ENCODE results near the gene NYNRIN. TPM values are rescaled to one million over a fixed set of nuclear protein-coding genes. Genes with fewer than 3 reads are reported as not detected.

The NYNRIN gene
- total RNA-seq, 2 experiments from 2014 or later = 0.02 TPM; not detected in 1

DNA sequence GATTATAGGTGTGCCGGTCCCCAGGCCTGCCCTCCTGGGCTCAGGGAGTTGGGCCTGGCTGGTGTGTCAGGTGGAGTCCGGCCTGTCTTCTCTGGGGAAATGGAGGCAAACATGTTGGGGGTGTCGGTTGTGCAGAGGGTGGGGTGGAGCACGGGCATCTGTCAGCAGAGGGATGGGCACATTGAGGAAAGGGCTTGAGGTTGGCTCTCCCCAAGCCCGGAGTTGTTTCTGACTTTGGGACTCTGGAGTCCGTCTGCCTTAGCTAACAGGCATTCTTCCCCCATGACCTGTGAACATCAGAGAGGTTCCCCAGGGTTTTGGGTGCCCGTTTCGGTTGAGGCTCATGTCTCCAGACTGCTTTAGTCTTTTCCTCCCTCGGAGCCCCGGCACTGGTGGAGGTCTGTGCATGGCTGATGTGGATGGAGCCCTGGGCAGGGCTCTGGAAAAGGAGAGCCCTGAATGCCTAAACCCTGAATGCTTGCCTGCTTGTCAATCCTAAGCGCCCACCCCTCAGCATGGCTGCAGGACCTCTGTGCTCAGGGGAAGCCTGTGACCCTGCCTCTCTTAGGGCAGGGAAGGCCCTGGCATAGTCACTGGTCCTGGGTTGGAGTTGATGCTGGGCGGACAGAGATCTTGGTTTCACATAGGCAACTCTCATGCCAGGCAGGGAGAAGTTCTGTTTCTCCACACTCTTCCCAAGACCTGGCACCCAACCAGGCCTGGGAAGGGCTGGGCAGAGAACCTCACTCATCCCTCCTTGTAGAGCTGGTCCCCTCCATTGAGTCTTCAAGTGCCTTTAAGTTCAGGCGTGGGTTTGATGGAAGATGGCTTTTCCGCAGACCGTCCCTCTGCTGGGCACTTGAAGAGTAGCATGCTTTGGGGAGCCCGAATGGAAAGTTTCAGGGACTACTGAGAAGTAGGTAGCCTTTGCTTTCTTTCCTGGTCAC, 12.9 kb downstream of the NYNRIN start:
- no peak overlapping the region for H3K4me3 Mint-ChIP-seq
- intact Hi-C loops (cut with micrococcal nuclease) = loop anchor here (1.0 kb wide), 1 partner anchor 46 kb away; no protein-coding TSS in a partner anchor

DNA sequence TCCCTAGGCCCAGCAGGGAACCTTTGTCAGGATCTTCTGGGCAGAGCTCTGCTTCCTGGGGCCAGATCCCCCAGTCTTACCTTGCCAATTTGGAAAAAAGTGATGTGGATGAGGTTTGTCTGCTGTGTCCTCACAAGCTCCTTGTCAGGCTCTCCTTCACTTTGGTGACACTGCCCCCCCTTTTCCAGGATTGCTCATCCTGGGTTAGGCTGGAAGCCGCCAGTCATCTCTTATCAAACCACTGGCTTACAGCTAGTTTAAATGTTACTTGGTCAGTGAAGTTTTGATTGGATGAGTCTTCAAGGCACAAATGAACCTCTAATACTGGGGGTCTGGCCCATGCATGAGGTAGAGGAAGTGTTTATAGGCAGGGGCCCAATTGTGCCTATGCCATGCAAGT, 15.3 kb downstream of the NYNRIN start:
- no peak overlapping the region for H3K27ac Mint-ChIP-seq
- no peak for DNase-seq
- no peaks in the 10 kb centered on the region for H3K36me3 Mint-ChIP-seq (ENCODE audit: low read depth)
- H3K9me3 Mint-ChIP-seq = no peaks in the 10 kb centered on the region
- H3K27me3 Mint-ChIP-seq (ENCODE audit: low read depth) = no peaks in the 10 kb centered on the region
- H3K4me3 Mint-ChIP-seq = no peak overlapping the region
- CTCF ChIA-PET = interaction anchor here (0.6 to 2.8 kb wide), 5 partner anchors 17 to 383 kb away, joined by 3 to 11 read pairs (median 6); partner anchors contain the start of gene CIDEB
- intact Hi-C loops (cut with micrococcal nuclease) = no loop called here
- no peaks in the 10 kb centered on the region for H3K4me1 Mint-ChIP-seq (ENCODE audit: low read depth)

More for the DNA sequence above, 12.9 kb downstream of the NYNRIN start:
- no peaks in the 10 kb centered on the region for H3K9me3 Mint-ChIP-seq
- H3K4me1 Mint-ChIP-seq (ENCODE audit: low read depth) = no peaks in the 10 kb centered on the region
- no peaks in the 10 kb centered on the region for H3K27me3 Mint-ChIP-seq (ENCODE audit: low read depth)
- H3K27ac Mint-ChIP-seq = no peak overlapping the region
- no peaks in the 10 kb centered on the region for H3K36me3 Mint-ChIP-seq (ENCODE audit: low read depth)
- CTCF ChIA-PET = interaction anchor here (0.8 to 3.3 kb wide), 6 partner anchors 11 to 78 kb away, joined by 3 to 16 read pairs (median 4); no protein-coding TSS in a partner anchor
- peak; percentile 40 for DNase-seq

DNA sequence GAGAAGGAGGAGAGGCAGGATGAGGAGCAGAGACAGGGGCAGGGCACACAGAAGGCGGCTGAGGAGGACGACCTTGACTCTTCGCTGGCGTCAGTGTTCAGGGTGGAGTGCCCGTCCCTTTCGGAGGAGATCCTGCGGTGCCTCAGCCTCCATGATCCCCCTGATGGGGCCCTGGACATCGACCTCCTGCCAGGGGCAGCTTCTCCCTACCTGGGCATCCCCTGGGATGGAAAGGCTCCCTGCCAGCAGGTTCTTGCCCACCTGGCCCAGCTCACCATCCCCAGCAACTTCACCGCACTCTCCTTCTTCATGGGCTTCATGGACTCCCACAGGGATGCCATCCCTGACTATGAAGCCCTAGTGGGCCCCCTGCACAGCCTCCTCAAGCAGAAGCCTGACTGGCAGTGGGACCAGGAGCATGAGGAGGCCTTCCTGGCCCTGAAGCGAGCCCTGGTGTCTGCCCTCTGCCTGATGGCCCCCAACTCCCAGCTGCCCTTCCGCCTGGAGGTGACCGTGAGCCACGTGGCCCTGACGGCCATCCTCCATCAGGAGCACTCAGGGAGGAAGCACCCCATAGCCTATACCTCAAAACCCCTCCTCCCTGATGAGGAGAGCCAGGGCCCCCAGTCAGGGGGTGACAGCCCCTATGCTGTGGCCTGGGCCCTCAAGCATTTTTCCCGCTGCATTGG, 16.1 kb downstream of the NYNRIN start:
- no peaks in the 10 kb centered on the region for H3K4me1 Mint-ChIP-seq (ENCODE audit: low read depth)
- H3K27ac Mint-ChIP-seq = no peak overlapping the region
- no peaks in the 10 kb centered on the region for H3K36me3 Mint-ChIP-seq (ENCODE audit: low read depth)
- no peak for DNase-seq
- CTCF ChIA-PET = interaction anchor here (1.9 to 2.8 kb wide), 2 partner anchors 17 to 81 kb away, joined by 10 to 11 read pairs; no protein-coding TSS in a partner anchor
- H3K9me3 Mint-ChIP-seq = no peaks in the 10 kb centered on the region
- H3K4me3 Mint-ChIP-seq = no peak overlapping the region
- no peaks in the 10 kb centered on the region for H3K27me3 Mint-ChIP-seq (ENCODE audit: low read depth)
- intact Hi-C loops (cut with micrococcal nuclease) = no loop called here

DNA sequence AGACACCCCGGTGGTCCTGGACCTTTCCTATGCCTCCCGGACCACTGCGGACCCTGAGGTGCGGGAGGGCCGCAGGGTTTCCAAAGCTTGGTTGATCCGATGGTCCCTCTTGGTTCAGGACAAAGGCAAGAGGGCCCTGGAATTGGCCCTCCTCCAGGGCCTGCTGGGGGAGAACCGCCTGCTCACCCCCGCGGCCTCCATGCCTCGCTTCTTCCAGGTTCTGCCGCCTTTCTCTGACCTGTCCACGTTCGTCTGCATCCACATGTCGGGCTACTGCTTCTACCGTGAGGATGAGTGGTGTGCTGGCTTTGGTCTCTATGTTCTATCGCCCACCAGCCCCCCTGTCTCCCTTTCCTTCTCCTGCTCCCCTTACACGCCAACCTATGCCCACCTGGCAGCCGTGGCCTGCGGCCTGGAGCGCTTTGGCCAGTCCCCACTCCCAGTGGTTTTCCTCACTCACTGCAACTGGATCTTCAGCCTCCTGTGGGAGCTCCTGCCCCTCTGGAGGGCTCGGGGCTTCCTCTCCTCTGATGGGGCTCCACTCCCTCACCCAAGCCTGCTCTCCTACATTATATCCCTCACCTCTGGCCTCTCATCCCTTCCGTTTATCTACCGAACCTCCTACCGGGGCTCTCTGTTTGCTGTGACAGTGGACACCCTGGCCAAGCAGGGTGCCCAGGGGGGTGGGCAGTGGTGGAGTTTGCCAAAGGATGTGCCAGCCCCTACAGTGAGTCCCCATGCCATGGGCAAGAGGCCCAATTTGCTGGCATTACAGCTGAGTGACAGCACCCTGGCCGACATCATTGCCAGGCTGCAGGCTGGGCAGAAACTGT, 16.8 kb downstream of the NYNRIN start:
- Mint-ChIP-seq H3K27me3 (ENCODE audit: low read depth) (no peaks in the 10 kb centered on the region), H3K4me3 (no peak overlapping the region), H3K4me1 (ENCODE audit: low read depth) (no peaks in the 10 kb centered on the region), H3K27ac (no peak overlapping the region), H3K9me3 (no peaks in the 10 kb centered on the region), H3K36me3 (ENCODE audit: low read depth) (no peaks in the 10 kb centered on the region)
- CTCF ChIA-PET = interaction anchor here (1.5 to 1.9 kb wide), 2 partner anchors 16 to 82 kb away, joined by 3 to 10 read pairs; no protein-coding TSS in a partner anchor
- DNase-seq = no peak
- intact Hi-C loops (cut with micrococcal nuclease) = no loop called here

DNA sequence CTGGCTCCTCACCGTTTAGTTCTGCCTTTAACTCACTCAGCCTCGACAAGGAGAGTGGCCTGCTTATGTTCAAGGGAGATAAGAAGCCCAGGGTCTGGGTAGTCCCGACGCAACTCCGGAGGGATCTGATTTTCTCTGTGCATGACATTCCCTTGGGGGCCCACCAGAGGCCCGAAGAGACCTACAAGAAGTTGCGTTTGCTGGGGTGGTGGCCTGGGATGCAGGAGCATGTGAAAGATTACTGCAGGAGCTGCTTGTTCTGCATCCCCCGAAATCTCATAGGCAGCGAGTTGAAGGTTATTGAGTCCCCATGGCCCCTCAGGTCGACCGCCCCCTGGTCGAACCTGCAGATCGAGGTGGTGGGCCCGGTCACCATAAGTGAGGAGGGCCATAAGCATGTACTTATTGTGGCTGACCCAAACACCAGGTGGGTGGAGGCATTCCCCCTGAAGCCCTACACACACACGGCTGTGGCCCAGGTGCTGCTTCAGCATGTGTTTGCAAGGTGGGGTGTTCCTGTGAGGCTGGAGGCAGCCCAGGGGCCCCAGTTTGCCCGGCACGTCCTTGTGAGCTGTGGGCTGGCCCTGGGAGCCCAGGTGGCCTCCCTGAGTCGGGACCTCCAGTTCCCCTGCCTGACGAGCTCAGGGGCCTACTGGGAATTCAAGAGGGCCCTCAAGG, 17.6 kb downstream of the NYNRIN start:
- no peak overlapping the region for H3K4me3 Mint-ChIP-seq
- H3K27ac Mint-ChIP-seq = no peak overlapping the region
- intact Hi-C loops (cut with micrococcal nuclease) = no loop called here
- no peaks in the 10 kb centered on the region for H3K36me3 Mint-ChIP-seq (ENCODE audit: low read depth)
- H3K9me3 Mint-ChIP-seq = no peaks in the 10 kb centered on the region
- H3K27me3 Mint-ChIP-seq (ENCODE audit: low read depth) = no peaks in the 10 kb centered on the region
- DNase-seq = no peak
- CTCF ChIA-PET = interaction anchor here (1.5 kb wide), 1 partner anchor 15 kb away, joined by 3 read pairs; no protein-coding TSS in a partner anchor
- H3K4me1 Mint-ChIP-seq (ENCODE audit: low read depth) = no peaks in the 10 kb centered on the region

DNA sequence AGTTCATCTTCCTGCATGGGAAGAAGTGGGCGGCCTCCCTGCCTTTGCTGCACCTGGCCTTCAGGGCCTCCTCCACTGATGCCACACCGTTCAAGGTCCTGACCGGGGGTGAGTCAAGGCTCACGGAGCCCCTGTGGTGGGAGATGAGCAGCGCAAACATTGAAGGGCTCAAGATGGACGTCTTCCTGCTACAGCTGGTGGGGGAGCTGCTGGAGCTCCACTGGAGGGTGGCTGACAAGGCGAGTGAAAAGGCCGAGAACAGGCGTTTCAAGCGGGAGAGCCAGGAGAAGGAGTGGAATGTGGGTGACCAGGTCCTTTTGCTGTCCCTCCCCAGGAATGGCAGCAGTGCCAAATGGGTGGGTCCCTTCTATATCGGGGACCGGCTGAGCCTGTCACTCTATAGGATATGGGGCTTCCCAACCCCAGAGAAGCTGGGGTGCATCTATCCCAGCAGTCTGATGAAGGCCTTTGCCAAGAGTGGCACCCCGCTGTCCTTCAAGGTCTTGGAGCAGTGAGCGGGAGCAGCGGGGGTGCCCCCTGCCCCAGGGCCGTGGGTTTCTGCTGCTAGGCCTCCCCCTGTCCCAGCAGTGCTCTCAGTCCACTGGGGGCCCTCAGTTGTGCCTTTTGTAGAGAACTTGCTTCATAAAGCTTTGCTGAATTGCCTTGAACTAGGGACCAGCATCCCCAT, 18.3 kb downstream of the NYNRIN start:
- no peaks in the 10 kb centered on the region for H3K36me3 Mint-ChIP-seq (ENCODE audit: low read depth)
- H3K4me1 Mint-ChIP-seq (ENCODE audit: low read depth) = no peaks in the 10 kb centered on the region
- H3K4me3 Mint-ChIP-seq = no peak overlapping the region
- no peak for DNase-seq
- H3K27me3 Mint-ChIP-seq (ENCODE audit: low read depth) = no peaks in the 10 kb centered on the region
- intact Hi-C loops (cut with micrococcal nuclease) = no loop called here
- no peaks in the 10 kb centered on the region for H3K9me3 Mint-ChIP-seq
- no peak overlapping the region for H3K27ac Mint-ChIP-seq
- CTCF ChIA-PET = interaction anchor here (1.1 to 1.6 kb wide), 3 partner anchors 14 to 38 kb away, joined by 3 to 4 read pairs (median 4); no protein-coding TSS in a partner anchor

DNA sequence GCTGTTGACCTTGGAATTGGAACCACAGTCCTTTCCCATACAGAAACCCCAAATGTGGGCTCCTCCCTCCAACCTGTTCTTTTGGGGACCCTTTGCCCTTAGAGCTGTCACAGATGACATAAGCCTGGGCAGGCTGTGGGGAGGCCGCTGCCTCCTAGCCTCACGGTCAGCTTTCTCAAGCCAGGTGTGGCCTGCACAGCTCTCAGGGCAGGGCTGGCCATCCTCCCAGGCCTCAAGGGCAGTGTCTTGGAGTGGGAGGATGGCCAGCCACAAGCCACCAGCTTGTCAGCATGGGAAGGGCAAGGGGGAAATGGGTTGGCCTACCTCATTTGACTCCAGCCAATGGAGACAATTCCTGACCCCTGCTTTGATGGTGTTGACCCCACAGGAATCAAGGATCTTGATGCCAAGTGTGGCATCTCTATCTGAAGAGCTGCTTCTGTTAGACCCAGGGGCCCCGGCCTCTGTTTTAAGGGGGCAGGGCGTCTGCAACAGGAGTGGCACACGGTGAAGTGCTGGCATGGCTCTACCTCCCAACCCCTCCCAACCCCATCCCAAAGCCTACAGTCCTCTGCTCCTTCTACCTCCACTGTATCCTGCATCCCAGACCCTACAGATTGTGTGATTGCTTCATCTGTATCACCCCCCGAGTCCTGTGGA, 19.2 kb downstream of the NYNRIN start:
- H3K4me3 Mint-ChIP-seq = no peak overlapping the region
- CTCF ChIA-PET = interaction anchor here (1.1 to 1.6 kb wide), 3 partner anchors 13 to 85 kb away, joined by 4 read pairs; no protein-coding TSS in a partner anchor
- H3K27ac Mint-ChIP-seq = no peak overlapping the region
- H3K4me1 Mint-ChIP-seq (ENCODE audit: low read depth) = no peaks in the 10 kb centered on the region
- H3K9me3 Mint-ChIP-seq = no peaks in the 10 kb centered on the region
- no peaks in the 10 kb centered on the region for H3K27me3 Mint-ChIP-seq (ENCODE audit: low read depth)
- intact Hi-C loops (cut with micrococcal nuclease) = no loop called here
- DNase-seq = no peak
- H3K36me3 Mint-ChIP-seq (ENCODE audit: low read depth) = no peaks in the 10 kb centered on the region

DNA sequence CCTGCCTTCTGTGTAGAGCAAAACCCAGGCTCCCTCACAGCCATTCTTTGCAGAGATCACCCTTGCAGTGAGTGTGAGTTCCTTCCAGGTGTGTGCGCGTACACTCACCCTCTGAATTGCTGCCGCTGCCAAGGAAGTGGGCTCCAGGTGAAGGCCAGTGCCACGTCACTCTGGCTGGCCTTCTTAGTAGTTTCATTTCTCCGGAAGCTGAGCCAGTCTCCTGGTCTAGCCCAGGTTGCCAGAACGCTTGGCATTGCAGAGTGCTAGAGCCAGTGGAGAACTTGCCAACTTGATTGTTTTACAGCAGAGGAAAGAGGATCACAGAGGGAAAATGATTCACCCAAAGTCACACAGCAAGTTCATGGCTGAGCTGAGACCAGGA, 19.7 kb downstream of the NYNRIN start:
- CTCF ChIA-PET = interaction anchor here (1.0 to 1.6 kb wide), 5 partner anchors 12 to 85 kb away, joined by 3 to 5 read pairs (median 4); partner anchors contain the start of gene RIPK3
- Mint-ChIP-seq H3K9me3 (no peaks in the 10 kb centered on the region), H3K27ac (no peak overlapping the region), H3K4me1 (ENCODE audit: low read depth) (no peaks in the 10 kb centered on the region), H3K36me3 (ENCODE audit: low read depth) (no peaks in the 10 kb centered on the region), H3K4me3 (no peak overlapping the region), H3K27me3 (ENCODE audit: low read depth) (no peaks in the 10 kb centered on the region)
- DNase-seq = no peak
- intact Hi-C loops (cut with micrococcal nuclease) = no loop called here

DNA sequence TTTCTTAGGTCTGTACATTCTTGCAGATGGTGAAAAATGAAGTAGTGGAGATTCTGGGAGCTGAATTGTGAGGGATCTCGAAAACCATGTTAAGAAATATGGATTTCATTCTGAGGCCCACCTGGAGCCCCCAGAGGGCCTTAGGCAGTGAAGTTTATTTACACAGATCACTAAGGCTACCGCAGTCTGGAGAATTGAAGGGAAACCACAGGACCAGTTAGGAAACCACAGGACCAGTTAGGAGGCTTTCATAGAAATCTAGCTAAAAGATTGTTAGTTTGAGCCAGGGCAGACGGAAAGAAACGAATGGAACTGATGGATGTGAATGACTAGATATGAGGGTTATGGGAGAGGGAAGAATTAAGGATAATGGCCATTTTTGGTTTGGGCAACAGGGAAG, 23.5 kb downstream of the NYNRIN start:
- H3K27me3 Mint-ChIP-seq (ENCODE audit: low read depth) = no peaks in the 10 kb centered on the region
- CTCF ChIA-PET = interaction anchor here (2.5 to 18.0 kb wide), 3 partner anchors 9 to 92 kb away, joined by 9 to 617 read pairs (median 17); partner anchors contain the start of genes ADCY4 and RIPK3
- H3K4me3 Mint-ChIP-seq = no peak overlapping the region
- H3K4me1 Mint-ChIP-seq (ENCODE audit: low read depth) = peaks cover 20% of the 10 kb centered on the region
- H3K27ac Mint-ChIP-seq = no peak overlapping the region
- intact Hi-C loops (cut with micrococcal nuclease) = no loop called here
- DNase-seq = no peak
- no peaks in the 10 kb centered on the region for H3K9me3 Mint-ChIP-seq
- H3K36me3 Mint-ChIP-seq (ENCODE audit: low read depth) = no peaks in the 10 kb centered on the region

DNA sequence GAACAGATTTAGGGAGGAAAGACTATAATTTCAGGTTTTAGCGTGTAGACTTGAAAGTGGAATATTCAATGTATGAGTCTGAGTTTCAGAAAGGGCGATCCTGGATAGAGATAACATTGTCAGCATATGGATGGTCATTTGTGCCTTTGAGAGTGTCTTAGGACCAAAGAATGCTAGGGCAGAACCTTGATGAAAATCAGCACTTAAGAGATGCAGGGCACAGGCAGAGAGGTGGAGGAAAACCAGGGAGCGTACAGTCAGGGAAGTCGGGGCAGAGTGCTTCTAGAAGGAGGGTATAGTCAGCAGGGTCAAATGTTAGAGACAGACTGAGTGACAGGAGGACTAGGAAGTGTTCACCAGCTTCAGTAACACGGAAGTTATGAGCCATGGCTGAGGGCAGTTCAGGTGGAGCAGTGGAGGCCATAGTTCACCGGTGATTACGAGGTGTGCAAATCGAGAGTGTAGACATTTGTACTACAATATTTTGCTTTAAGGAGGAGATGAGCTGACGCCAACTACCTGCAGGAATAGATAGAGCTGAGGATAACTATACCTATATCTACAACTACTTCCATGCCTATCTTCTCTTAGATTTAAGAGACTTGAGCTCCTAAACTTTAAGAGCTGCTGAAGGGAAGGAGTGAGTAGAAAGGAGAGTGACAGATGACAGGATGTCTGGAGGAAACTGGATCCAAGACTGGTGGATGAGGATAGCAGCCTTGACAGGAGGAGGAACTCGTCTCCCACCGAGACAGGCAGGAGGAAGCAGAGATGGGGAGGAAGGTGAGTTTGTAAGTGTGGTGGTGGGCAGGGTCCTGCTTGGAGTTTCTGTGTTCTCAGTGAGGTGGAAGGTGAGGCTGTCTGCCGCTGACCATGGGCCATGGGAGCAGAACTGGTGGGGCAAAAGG, 24.1 kb downstream of the NYNRIN start:
- DNase-seq = no peak
- Mint-ChIP-seq H3K9me3 (no peaks in the 10 kb centered on the region), H3K4me1 (ENCODE audit: low read depth) (peaks cover 23% of the 10 kb centered on the region)

More for the DNA sequence above, 24.1 kb downstream of the NYNRIN start:
- CTCF ChIA-PET = interaction anchor here (1.0 to 18.0 kb wide), 6 partner anchors 9 to 93 kb away, joined by 4 to 617 read pairs (median 13); partner anchors contain the start of genes ADCY4 and RIPK3
- Mint-ChIP-seq H3K4me3 (no peak overlapping the region), H3K27ac (no peak overlapping the region), H3K36me3 (ENCODE audit: low read depth) (no peaks in the 10 kb centered on the region), H3K27me3 (ENCODE audit: low read depth) (no peaks in the 10 kb centered on the region)
- intact Hi-C loops (cut with micrococcal nuclease) = no loop called here
